Vagina (tissue), 2 donors: ENCODE data around the gene HSPH1. TPM values are rescaled to one million over a fixed set of nuclear protein-coding genes. Genes with fewer than 3 reads are reported as not detected.

Experiments
- DNase-seq, 2 donors: peaks; one replicate each; pipeline ENCODE4 v3.0.0-alpha.2; 2017; ENCODE audit errors: extremely low spot score in 2 of 2
- H3K27ac ChIP-seq: fragments of 200-600 bp; sonication (generic); one replicate; pipeline ENCODE4 v1.5.1; 2019
- H3K27me3 ChIP-seq: fragments of 200-600 bp; sonication (generic); one replicate; pipeline ENCODE4 v1.5.1; 2019
- H3K36me3 ChIP-seq, 2 donors: fragments of 200-600 bp; sonication (generic); one replicate each; pipeline ENCODE4 v1.5.1; 2017 to 2019
- H3K4me1 ChIP-seq: fragments of 200-600 bp; sonication (generic); one replicate; pipeline ENCODE4 v1.5.1; 2019
- H3K4me3 ChIP-seq, 2 donors: fragments of 200-600 bp; sonication (generic); 1 replicate in 1 of 2; 2 replicates in 1 of 2; pipeline ENCODE4 v1.5.1; 2016 to 2019
- H3K9me3 ChIP-seq: fragments of 200-600 bp; sonication (generic); one replicate; pipeline ENCODE4 v1.5.1; 2019
- POLR2A ChIP-seq, 2 donors: fragments of 450-650 bp; IDR thresholded peaks; one replicate each; pipeline ENCODE4 v1.6.1; 2017; ENCODE audit warnings: antibody characterized with exemption in 2 of 2, mild to moderate bottlenecking in 2 of 2, moderate library complexity in 2 of 2
- POLR2AphosphoS5 ChIP-seq, 2 donors: sonication (generic); formaldehyde crosslinking; IDR thresholded peaks; one replicate each; pipeline ENCODE4 v1.9.0; 2017; ENCODE audit warnings: antibody characterized with exemption in 2 of 2, mild to moderate bottlenecking in 2 of 2, low read depth in 1 of 2; ENCODE audit not compliant: insufficient read depth in 1 of 2
- intact Hi-C: fragments of 100-400 bp; cut with DNase I; formaldehyde crosslinking; loops from one replicate; pipeline ENCODE4 v1.15.1; 2023
- total RNA-seq: library from RNA; depleted of rRNA; stranded (reverse); fragments of >200 nt; gene quantifications from one replicate; pipeline ENCODE4 v1.2.3, GENCODE V29; 2016
- TF ChIP-seq, protein P1 (sequence below), 3 experiments: fragments of 450-650 bp in 2 of 3; fragments of 200-600 bp in 1 of 3; sonication (generic) in 1 of 3; IDR thresholded peaks; one replicate each; pipeline ENCODE4 v1.5.1; 2017 to 2019; ENCODE audit warnings: antibody characterized with exemption in 3 of 3, mild to moderate bottlenecking in 2 of 3, moderate library complexity in 2 of 3

Gene HSPH1
- total RNA-seq, 1 donor from 2014 or later: 75.4 TPM

DNA sequence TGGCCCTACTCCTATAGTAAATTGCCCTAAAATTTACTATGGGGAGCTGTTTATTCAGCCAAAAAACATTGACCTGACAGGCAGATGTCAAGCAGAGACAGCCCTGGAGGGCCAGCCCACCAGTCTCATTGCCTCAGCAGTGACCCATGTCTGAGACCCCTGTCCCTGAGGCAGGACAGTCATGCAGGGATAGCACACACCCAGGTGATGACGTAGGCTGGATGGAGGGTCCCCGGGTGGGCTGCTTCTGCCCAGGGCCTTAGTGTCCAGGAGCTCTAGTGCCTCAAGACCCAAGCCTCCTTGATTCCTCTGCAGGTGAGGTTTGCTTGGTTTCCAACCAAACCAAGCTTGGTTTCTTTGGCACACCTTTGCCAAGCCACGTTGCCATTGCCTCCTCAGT lies 72.1 kb downstream of the HSPH1 start:
- Histone ChIP-seq H3K27me3 (no peaks in the 10 kb centered on the region), H3K4me1 (no peaks in the 10 kb centered on the region), H3K36me3 (no peaks in the 10 kb centered on the region), H3K4me3 (no peak overlapping the region), H3K9me3 (no peaks in the 10 kb centered on the region), H3K27ac (no peak overlapping the region)
- intact Hi-C loops: no loop called here
- peak in 1 of 2 donors; percentile 90 for DNase-seq
- no peak for TF ChIP-seq POLR2AphosphoS5 (IDR thresholded peaks at IDR 0.05; ENCODE audit: insufficient read depth in 1 of 2, low read depth in 1 of 2)
- TF ChIP-seq, protein P1, sequence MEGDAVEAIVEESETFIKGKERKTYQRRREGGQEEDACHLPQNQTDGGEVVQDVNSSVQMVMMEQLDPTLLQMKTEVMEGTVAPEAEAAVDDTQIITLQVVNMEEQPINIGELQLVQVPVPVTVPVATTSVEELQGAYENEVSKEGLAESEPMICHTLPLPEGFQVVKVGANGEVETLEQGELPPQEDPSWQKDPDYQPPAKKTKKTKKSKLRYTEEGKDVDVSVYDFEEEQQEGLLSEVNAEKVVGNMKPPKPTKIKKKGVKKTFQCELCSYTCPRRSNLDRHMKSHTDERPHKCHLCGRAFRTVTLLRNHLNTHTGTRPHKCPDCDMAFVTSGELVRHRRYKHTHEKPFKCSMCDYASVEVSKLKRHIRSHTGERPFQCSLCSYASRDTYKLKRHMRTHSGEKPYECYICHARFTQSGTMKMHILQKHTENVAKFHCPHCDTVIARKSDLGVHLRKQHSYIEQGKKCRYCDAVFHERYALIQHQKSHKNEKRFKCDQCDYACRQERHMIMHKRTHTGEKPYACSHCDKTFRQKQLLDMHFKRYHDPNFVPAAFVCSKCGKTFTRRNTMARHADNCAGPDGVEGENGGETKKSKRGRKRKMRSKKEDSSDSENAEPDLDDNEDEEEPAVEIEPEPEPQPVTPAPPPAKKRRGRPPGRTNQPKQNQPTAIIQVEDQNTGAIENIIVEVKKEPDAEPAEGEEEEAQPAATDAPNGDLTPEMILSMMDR (IDR thresholded peaks at IDR 0.05): no peak
- TF ChIP-seq POLR2A (IDR thresholded peaks at IDR 0.05): no peak

DNA sequence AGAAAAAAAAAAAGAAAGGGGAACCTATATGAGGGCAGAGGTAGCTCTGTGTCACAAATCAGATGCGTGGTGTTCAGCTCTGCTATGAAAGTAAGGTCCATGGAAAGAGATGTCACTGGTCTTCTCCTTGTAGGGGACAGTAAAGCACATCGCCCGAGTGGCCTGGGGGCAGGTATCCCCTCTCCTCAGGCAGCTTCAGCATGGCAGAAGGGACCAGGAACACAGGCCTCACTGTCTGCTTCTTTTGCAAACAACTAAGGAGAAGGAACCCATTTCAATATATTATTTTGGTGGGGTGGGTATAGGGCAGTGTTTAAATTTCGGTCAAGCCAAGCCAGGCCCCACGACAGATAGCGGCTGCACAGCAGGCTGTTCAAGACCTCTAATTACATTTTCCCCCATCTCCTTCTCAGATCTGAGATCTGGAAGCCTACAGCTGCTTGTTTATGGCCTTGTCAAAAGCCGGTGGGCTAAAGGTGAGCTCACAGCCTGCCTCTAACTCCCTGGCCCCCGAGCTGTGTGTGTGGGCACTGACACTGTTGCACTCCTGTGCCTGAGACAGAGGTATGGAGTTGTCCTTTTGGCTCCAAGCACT lies 72.8 kb downstream of the HSPH1 start:
- H3K4me1 ChIP-seq: no peaks in the 10 kb centered on the region
- intact Hi-C loops: no loop called here
- TF ChIP-seq POLR2A (IDR thresholded peaks at IDR 0.05): no peak
- TF ChIP-seq, protein P1 (IDR thresholded peaks at IDR 0.05): no peak
- TF ChIP-seq POLR2AphosphoS5 (IDR thresholded peaks at IDR 0.05; ENCODE audit: insufficient read depth in 1 of 2, low read depth in 1 of 2): no peak
- no peaks in the 10 kb centered on the region for H3K27me3 ChIP-seq
- H3K4me3 ChIP-seq: no peak overlapping the region
- DNase-seq: peak in 1 of 2 donors; percentile 70
- no peak overlapping the region for H3K27ac ChIP-seq
- no peaks in the 10 kb centered on the region for H3K36me3 ChIP-seq
- H3K9me3 ChIP-seq: no peaks in the 10 kb centered on the region

Other genes with a start within 250 kb of the HSPH1 start
- not detected for gene TEX26, start 229.2 kb downstream of the HSPH1 start, total RNA-seq
- gene B3GLCT, start 38.1 kb upstream of the HSPH1 start, total RNA-seq: 8.1 TPM